BJ (cell line): Measurements from ENCODE around the gene MAN2A1. TPM values are rescaled to one million over a fixed set of nuclear protein-coding genes. Genes with fewer than 3 reads are reported as not detected.

ENCODE experiments used
- CTCF ChIA-PET: fragments of 350-600 bp; formaldehyde crosslinking; extraction: SDS; loops from one replicate; lab custom pipeline; 2021; ENCODE audit warnings: antibody characterized with exemption, inconsistent platforms; lab: Yijun Ruan, JAX
- POLR2A ChIA-PET: fragments of 300-600 bp; sonication (Branson Sonifier 250); formaldehyde crosslinking; extraction: SDS; loops from one replicate; lab custom pipeline; 2021; ENCODE audit warnings: antibody characterized with exemption; lab: Charles Lee
- DNase-seq: peaks from one replicate; pipeline ENCODE4 v3.0.0-alpha.2; 2011; ENCODE audit warnings: low read depth
- H3K27me3 ChIP-seq: 2 replicates; pipeline ENCODE4 v1.6.0; 2011; ENCODE audit warnings: low read length; ENCODE audit not compliant: control insufficient read depth, insufficient read depth
- H3K36me3 ChIP-seq: 2 replicates; pipeline ENCODE4 v1.5.1; 2011; ENCODE audit warnings: low read length; ENCODE audit not compliant: control insufficient read depth, insufficient read depth
- H3K4me3 ChIP-seq: 2 replicates; pipeline ENCODE4 v1.5.1; 2011; ENCODE audit warnings: low read depth, mild to moderate bottlenecking, control low read depth, low read length
- polyA plus RNA-seq: library from polyadenylated mRNA; depleted of rRNA; stranded (reverse); fragments of >200 nt; gene quantifications from 2 replicates; pipeline ENCODE4 v1.2.3, GENCODE V29; 2011
- TF ChIP-seq, protein P1 (sequence below): IDR thresholded peaks from 2 replicates; pipeline ENCODE4 v1.5.1; 2011; ENCODE audit warnings: low read depth, mild to moderate bottlenecking, control low read depth, inconsistent platforms, low read length, moderate library complexity; ENCODE audit not compliant: insufficient read depth

The MAN2A1 gene
- polyA plus RNA-seq, 1 experiment: 18.4 TPM

- TF ChIP-seq, protein P1, sequence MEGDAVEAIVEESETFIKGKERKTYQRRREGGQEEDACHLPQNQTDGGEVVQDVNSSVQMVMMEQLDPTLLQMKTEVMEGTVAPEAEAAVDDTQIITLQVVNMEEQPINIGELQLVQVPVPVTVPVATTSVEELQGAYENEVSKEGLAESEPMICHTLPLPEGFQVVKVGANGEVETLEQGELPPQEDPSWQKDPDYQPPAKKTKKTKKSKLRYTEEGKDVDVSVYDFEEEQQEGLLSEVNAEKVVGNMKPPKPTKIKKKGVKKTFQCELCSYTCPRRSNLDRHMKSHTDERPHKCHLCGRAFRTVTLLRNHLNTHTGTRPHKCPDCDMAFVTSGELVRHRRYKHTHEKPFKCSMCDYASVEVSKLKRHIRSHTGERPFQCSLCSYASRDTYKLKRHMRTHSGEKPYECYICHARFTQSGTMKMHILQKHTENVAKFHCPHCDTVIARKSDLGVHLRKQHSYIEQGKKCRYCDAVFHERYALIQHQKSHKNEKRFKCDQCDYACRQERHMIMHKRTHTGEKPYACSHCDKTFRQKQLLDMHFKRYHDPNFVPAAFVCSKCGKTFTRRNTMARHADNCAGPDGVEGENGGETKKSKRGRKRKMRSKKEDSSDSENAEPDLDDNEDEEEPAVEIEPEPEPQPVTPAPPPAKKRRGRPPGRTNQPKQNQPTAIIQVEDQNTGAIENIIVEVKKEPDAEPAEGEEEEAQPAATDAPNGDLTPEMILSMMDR: no peak
- DNase-seq: no peak
- CTCF ChIA-PET: no interaction called here
Measured at GRCh38 chr5:109812698-109813097, 123.0 kb downstream of the MAN2A1 start.

DNA sequence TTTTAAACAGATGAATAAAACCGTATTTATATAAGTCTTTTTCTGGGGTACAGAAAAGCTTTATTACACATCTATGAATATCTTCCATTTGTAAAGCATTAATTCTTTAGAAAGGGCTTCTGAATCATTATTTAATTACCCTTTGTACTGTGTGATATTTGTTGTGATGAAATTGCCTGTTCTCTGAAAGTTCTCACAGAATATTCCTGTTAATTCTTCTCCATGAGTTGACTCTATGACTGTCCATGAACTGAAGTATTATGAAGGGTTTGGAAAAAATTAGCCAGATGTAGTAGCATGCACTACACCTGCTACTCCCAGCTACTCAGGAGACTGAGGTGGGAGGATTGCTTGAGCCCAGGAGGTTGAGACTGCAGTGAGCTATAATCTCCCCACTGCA is 127.0 kb downstream of the MAN2A1 start:
- Histone ChIP-seq H3K27me3 (no peaks in the 10 kb centered on the region), H3K36me3 (no peaks in the 10 kb centered on the region), H3K4me3 (no peak overlapping the region)
- POLR2A ChIA-PET: no interaction called here
- DNase-seq: no peak
- CTCF ChIA-PET: no interaction called here
- TF ChIP-seq, protein P1: no peak

More at GRCh38 chr5:109812698-109813097, 123.0 kb downstream of the MAN2A1 start:
- Histone ChIP-seq H3K27me3 (no peaks in the 10 kb centered on the region), H3K36me3 (no peaks in the 10 kb centered on the region), H3K4me3 (no peak overlapping the region)
- POLR2A ChIA-PET: no interaction called here

DNA sequence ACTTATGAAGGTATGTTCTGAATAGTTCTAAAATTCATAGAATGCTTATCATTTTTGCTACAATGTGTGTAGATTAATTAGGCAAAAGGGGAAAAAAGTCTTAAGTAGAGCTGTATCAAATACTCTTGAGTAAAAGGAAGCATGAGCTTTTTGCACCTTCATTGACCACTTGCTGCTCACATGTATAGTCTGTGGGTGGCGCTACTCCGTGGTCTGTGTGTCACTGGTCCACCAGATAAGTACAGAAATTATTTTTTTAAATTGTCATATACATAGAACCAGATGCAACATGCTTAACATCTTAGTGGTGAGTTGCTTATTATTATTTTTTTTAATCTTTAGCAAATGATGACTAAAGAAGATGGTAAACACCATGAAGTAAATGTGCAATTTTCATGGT is 130.2 kb downstream of the MAN2A1 start:
- DNase-seq: no peak
- TF ChIP-seq, protein P1: no peak
- Histone ChIP-seq H3K36me3 (no peaks in the 10 kb centered on the region), H3K4me3 (no peak overlapping the region), H3K27me3 (no peaks in the 10 kb centered on the region)
- CTCF ChIA-PET: no interaction called here
- POLR2A ChIA-PET: no interaction called here

DNA sequence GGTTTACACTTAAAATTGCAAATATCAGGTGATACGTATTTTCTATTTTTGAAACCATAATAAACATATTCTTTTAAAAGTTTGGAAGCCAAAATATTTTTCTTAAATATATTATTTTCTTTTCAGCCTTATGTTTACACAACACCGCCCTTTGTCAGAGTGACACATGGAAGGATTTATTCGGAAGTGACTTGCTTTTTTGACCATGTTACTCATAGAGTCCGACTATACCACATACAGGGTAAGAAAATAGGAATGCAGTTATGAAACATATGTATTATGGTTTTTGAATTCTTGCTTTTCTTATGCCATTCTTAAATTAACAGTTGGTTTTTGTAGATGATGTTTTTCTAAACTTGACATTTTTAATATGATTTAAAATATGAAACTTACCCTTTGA is 133.9 kb downstream of the MAN2A1 start:
- no peaks in the 10 kb centered on the region for H3K36me3 ChIP-seq
- TF ChIP-seq, protein P1: no peak
- ChIA-PET CTCF (interaction anchor here (1.0 kb wide), 1 partner anchor 104 kb away, joined by 3 read pairs; no protein-coding TSS in a partner anchor), POLR2A (no interaction called here)
- H3K27me3 ChIP-seq: no peaks in the 10 kb centered on the region
- H3K4me3 ChIP-seq: no peak overlapping the region
- DNase-seq: no peak

- ChIA-PET CTCF (no interaction called here), POLR2A (no interaction called here)
- TF ChIP-seq, protein P1: no peak
Measured at GRCh38 chr5:109825450-109825849, 135.7 kb downstream of the MAN2A1 start.

More at GRCh38 chr5:109825450-109825849, 135.7 kb downstream of the MAN2A1 start:
- H3K27me3 ChIP-seq: no peaks in the 10 kb centered on the region
- no peaks in the 10 kb centered on the region for H3K36me3 ChIP-seq
- H3K4me3 ChIP-seq: no peak overlapping the region
- DNase-seq: peak; percentile 8
